H9 (cell line): ENCODE results near the gene OVOL1. TPM values are rescaled to one million over a fixed set of nuclear protein-coding genes. Genes with fewer than 3 reads are reported as not detected.

Source experiments
- DNase-seq: peaks from one replicate; pipeline ENCODE4 v3.0.0-alpha.2; 2017
- H2AFZ ChIP-seq: one replicate; pipeline ENCODE4 v1.6.1; 2013; ENCODE audit warnings: mild to moderate bottlenecking, low read length, control low read depth, moderate library complexity
- H2AK5ac ChIP-seq: 2 replicates; pipeline ENCODE4 v1.6.1; 2013; ENCODE audit warnings: low read length, control low read depth, mixed read lengths; ENCODE audit not compliant: insufficient read length
- H2BK120ac ChIP-seq: one replicate; pipeline ENCODE4 v1.6.1; 2013; ENCODE audit warnings: low read depth, mild to moderate bottlenecking, low read length, control low read depth, inconsistent platforms; ENCODE audit not compliant: poor library complexity, severe bottlenecking
- H2BK12ac ChIP-seq: 2 replicates; pipeline ENCODE4 v1.6.1; 2013; ENCODE audit warnings: low read length, control low read depth, mixed read lengths, low read depth; ENCODE audit not compliant: insufficient read length
- H2BK15ac ChIP-seq: 2 replicates; pipeline ENCODE4 v1.6.1; 2013; ENCODE audit warnings: low read depth, low read length, control low read depth
- H2BK20ac ChIP-seq: one replicate; pipeline ENCODE4 v1.6.1; 2013; ENCODE audit warnings: low read depth, mild to moderate bottlenecking, low read length, control low read depth, inconsistent platforms; ENCODE audit not compliant: poor library complexity, severe bottlenecking
- H2BK5ac ChIP-seq: 2 replicates; pipeline ENCODE4 v1.6.1; 2013; ENCODE audit warnings: low read length, control low read depth, mixed read lengths; ENCODE audit not compliant: insufficient read length
- H3K14ac ChIP-seq: 2 replicates; pipeline ENCODE4 v1.6.1; 2013; ENCODE audit warnings: low read length, control low read depth; ENCODE audit not compliant: insufficient read depth
- H3K18ac ChIP-seq: 2 replicates; pipeline ENCODE4 v1.6.1; 2013; ENCODE audit warnings: low read depth, mild to moderate bottlenecking, mixed read lengths, low read length, control low read depth; ENCODE audit not compliant: insufficient read length
- H3K23ac ChIP-seq: 2 replicates; pipeline ENCODE4 v1.6.1; 2013; ENCODE audit warnings: low read length, control low read depth, mixed read lengths, low read depth; ENCODE audit not compliant: insufficient read length
- H3K23me2 ChIP-seq: 2 replicates; pipeline ENCODE4 v1.6.1; 2013; ENCODE audit warnings: low read depth, mild to moderate bottlenecking, mixed read lengths, low read length, control low read depth; ENCODE audit not compliant: insufficient read length, poor library complexity, severe bottlenecking
- H3K27ac ChIP-seq: 2 replicates; pipeline ENCODE4 v1.5.1; 2013; ENCODE audit warnings: low read length, control low read depth, mixed read lengths, low read depth; ENCODE audit not compliant: insufficient read length
- H3K27me3 ChIP-seq: 2 replicates; pipeline ENCODE4 v1.6.1; 2013; ENCODE audit warnings: low read length, control low read depth, inconsistent platforms; ENCODE audit not compliant: insufficient read depth
- H3K4ac ChIP-seq: 2 replicates; pipeline ENCODE4 v1.6.1; 2013; ENCODE audit warnings: low read depth, mild to moderate bottlenecking, control low read depth, inconsistent platforms, low read length, moderate library complexity
- H3K4me1 ChIP-seq: 2 replicates; pipeline ENCODE4 v1.6.1; 2013; ENCODE audit warnings: low read length, control low read depth, inconsistent platforms; ENCODE audit not compliant: insufficient read depth
- H3K4me2 ChIP-seq: 2 replicates; pipeline ENCODE4 v1.6.1; 2013; ENCODE audit warnings: low read length, control low read depth, mixed read lengths; ENCODE audit not compliant: insufficient read length, insufficient read depth
- H3K56ac ChIP-seq: 2 replicates; pipeline ENCODE4 v1.6.1; 2013; ENCODE audit warnings: low read depth, mild to moderate bottlenecking, mixed read lengths, low read length, control low read depth; ENCODE audit not compliant: insufficient read length
- H3K79me1 ChIP-seq: 2 replicates; pipeline ENCODE4 v1.6.1; 2013; ENCODE audit warnings: low read depth, mild to moderate bottlenecking, moderate library complexity, low read length, control low read depth, inconsistent platforms; ENCODE audit not compliant: insufficient read depth, poor library complexity, severe bottlenecking
- H3K79me2 ChIP-seq: 2 replicates; pipeline ENCODE4 v1.6.1; 2013; ENCODE audit warnings: low read length, control low read depth, inconsistent platforms; ENCODE audit not compliant: insufficient read depth
- H3K9ac ChIP-seq: 2 replicates; pipeline ENCODE4 v1.6.1; 2013; ENCODE audit warnings: low read length, control low read depth, mixed read lengths; ENCODE audit not compliant: insufficient read length; ENCODE audit errors: extremely low read depth
- H3K9me3 ChIP-seq: one replicate; pipeline ENCODE4 v1.6.1; 2013; ENCODE audit warnings: low read depth, low read length, inconsistent platforms; ENCODE audit not compliant: control insufficient read depth
- H3T11ph ChIP-seq: one replicate; pipeline ENCODE4 v1.6.1; 2013; ENCODE audit warnings: mild to moderate bottlenecking, low read length, control low read depth, inconsistent platforms
- H4K20me1 ChIP-seq: one replicate; pipeline ENCODE4 v1.6.1; 2013; ENCODE audit not compliant: control insufficient read depth, insufficient read length, insufficient read depth
- H4K5ac ChIP-seq: 2 replicates; pipeline ENCODE4 v1.6.1; 2013; ENCODE audit warnings: low read depth, mild to moderate bottlenecking, mixed read lengths, low read length, control low read depth; ENCODE audit not compliant: insufficient read length
- H4K8ac ChIP-seq: replicated peaks from 2 replicates; pipeline ENCODE4 v1.6.1; 2013; ENCODE audit warnings: low read length, control low read depth, mixed read lengths, low read depth; ENCODE audit not compliant: insufficient read length
- H4K91ac ChIP-seq: 2 replicates; pipeline ENCODE4 v1.6.1; 2013; ENCODE audit warnings: low read depth, mild to moderate bottlenecking, moderate library complexity, mixed read lengths, low read length, control low read depth; ENCODE audit not compliant: insufficient read length
- H3K27ac Mint-ChIP-seq, 3 experiments: 2 replicates in 2 of 3; 3 replicates in 1 of 3; pipeline ENCODE4 v1.8.0; 2020 to 2021; ENCODE audit warnings: mixed read lengths in 3 of 3, mild to moderate bottlenecking in 1 of 3, moderate library complexity in 1 of 3
- H3K27me3 Mint-ChIP-seq: 2 replicates; pipeline ENCODE4 v1.8.0; 2021; ENCODE audit warnings: low read depth, mild to moderate bottlenecking, moderate library complexity, mixed read lengths
- H3K36me3 Mint-ChIP-seq, 3 experiments: 2 replicates in 2 of 3; 3 replicates in 1 of 3; pipeline ENCODE4 v1.8.0; 2020 to 2021; ENCODE audit warnings: low read depth in 3 of 3, mixed read lengths in 3 of 3; ENCODE audit not compliant: insufficient read depth in 1 of 3
- H3K4me1 Mint-ChIP-seq, 2 experiments: 2 replicates each; pipeline ENCODE4 v1.8.0; 2020; ENCODE audit warnings: mixed read lengths in 2 of 2
- H3K4me3 Mint-ChIP-seq, 2 experiments: 2 replicates in 1 of 2; 3 replicates in 1 of 2; pipeline ENCODE4 v1.8.0; 2020 to 2021; ENCODE audit warnings: mild to moderate bottlenecking in 2 of 2, mixed read lengths in 2 of 2, moderate library complexity in 1 of 2
- H3K9me3 Mint-ChIP-seq, 2 experiments: 2 replicates in 1 of 2; 3 replicates in 1 of 2; pipeline ENCODE4 v1.8.0; 2020; ENCODE audit warnings: mild to moderate bottlenecking in 2 of 2, mixed read lengths in 2 of 2, moderate library complexity in 1 of 2
- WGBS: extraction: QIAGEN DNeasy Blood & Tissue Kit; methylation state at CpG from one replicate; pipeline ENCODE4 v1.1.7; 2013; ENCODE audit warnings: missing lambda C conversion rate, low lambda C conversion rate, mixed read lengths; ENCODE audit not compliant: insufficient read length; ENCODE audit errors: extremely low coverage; 5-methylcytosine and 5-hydroxymethylcytosine counted together
- total RNA-seq: library from RNA; stranded (reverse); gene quantifications from 2 replicates; pipeline ENCODE4 v1.2.1, GENCODE V29; 2021
- TF ChIP-seq, protein P1 (sequence below): fragments of 200-600 bp; sonication (generic); conservative IDR thresholded peaks from 3 replicates; pipeline ENCODE4 v1.8.0; 2021; ENCODE audit warnings: antibody characterized with exemption, mild to moderate bottlenecking

OVOL1 gene
- total RNA-seq, 1 experiment from 2014 or later, result 5.1 TPM

GRCh38 chr11:65770951-65771567 is 15.8 kb upstream of the OVOL1 start:
- no peaks in the 10 kb centered on the region for H3K4me1 ChIP-seq
- H3K4me1 Mint-ChIP-seq, result no peaks in the 10 kb centered on the region
- H3K27me3 ChIP-seq, result no peaks in the 10 kb centered on the region
- no peak overlapping the region for H2AFZ ChIP-seq
- no peak overlapping the region for H2BK20ac ChIP-seq
- no peak overlapping the region for H2BK5ac ChIP-seq
- no peaks in the 10 kb centered on the region for H3K79me1 ChIP-seq
- no peak overlapping the region for H3K4me3 Mint-ChIP-seq
- no peak overlapping the region for H3K27ac ChIP-seq
- no peak overlapping the region for H4K5ac ChIP-seq
- no peaks in the 10 kb centered on the region for H4K20me1 ChIP-seq
- peaks cover 3 to 7% of the 10 kb centered on the region in 2 experiments; a peak in 4 of 5 replicates for H3K9me3 Mint-ChIP-seq
- no peak for DNase-seq
- no peak overlapping the region for H3K4me2 ChIP-seq
- no peak overlapping the region for H3K18ac ChIP-seq
- TF ChIP-seq, protein P1, sequence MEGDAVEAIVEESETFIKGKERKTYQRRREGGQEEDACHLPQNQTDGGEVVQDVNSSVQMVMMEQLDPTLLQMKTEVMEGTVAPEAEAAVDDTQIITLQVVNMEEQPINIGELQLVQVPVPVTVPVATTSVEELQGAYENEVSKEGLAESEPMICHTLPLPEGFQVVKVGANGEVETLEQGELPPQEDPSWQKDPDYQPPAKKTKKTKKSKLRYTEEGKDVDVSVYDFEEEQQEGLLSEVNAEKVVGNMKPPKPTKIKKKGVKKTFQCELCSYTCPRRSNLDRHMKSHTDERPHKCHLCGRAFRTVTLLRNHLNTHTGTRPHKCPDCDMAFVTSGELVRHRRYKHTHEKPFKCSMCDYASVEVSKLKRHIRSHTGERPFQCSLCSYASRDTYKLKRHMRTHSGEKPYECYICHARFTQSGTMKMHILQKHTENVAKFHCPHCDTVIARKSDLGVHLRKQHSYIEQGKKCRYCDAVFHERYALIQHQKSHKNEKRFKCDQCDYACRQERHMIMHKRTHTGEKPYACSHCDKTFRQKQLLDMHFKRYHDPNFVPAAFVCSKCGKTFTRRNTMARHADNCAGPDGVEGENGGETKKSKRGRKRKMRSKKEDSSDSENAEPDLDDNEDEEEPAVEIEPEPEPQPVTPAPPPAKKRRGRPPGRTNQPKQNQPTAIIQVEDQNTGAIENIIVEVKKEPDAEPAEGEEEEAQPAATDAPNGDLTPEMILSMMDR, result no peak
- H3K23me2 ChIP-seq, result no peaks in the 10 kb centered on the region
- H3K4ac ChIP-seq, result no peak overlapping the region
- H3K23ac ChIP-seq, result no peak overlapping the region
- no peak overlapping the region for H4K91ac ChIP-seq
- no peak overlapping the region for H3K56ac ChIP-seq
- H3K27me3 Mint-ChIP-seq, result peaks cover 4% of the 10 kb centered on the region; the same call in 1 of the 2 replicates
- no peak overlapping the region for H4K8ac ChIP-seq
- no peak overlapping the region for H3T11ph ChIP-seq
- H3K9ac ChIP-seq, result no peak overlapping the region
- H3K14ac ChIP-seq, result no peak overlapping the region
- no peaks in the 10 kb centered on the region for H3K79me2 ChIP-seq
- H2BK120ac ChIP-seq, result no peak overlapping the region
- no peak overlapping the region for H2BK12ac ChIP-seq
- H2AK5ac ChIP-seq, result no peak overlapping the region
- no CpG with 5 or more reads among the region's 12 CpGs for WGBS
- H2BK15ac ChIP-seq, result no peak overlapping the region
- no peaks in the 10 kb centered on the region for H3K9me3 ChIP-seq
- H3K27ac Mint-ChIP-seq, result no peak overlapping the region
- H3K36me3 Mint-ChIP-seq, result peaks cover 0 to 6% (median 0%) of the 10 kb centered on the region in 3 experiments; a peak in 3 of 7 replicates
